ENCODE data around the gene CPEB3. TPM values are rescaled to one million over a fixed set of nuclear protein-coding genes. Genes with fewer than 3 reads are reported as not detected.
"Not testable (repeated sequence)": the region's sequence is repeated elsewhere in the genome, so short reads cannot be mapped to it uniquely, and the experiment has no call there.

Gene CPEB3
- total RNA-seq, 1 experiment from 2014 or later: 0.82 TPM

- no peaks in the 10 kb centered on the region for H3K9me3 ChIP-seq (replicated peaks)
- no peak overlapping the region for H3K27ac ChIP-seq
- H3K36me3 ChIP-seq: peaks cover 81% of the 10 kb centered on the region
- no peak for DNase-seq (ENCODE audit: low read depth in 1 of 2, low spot score in 2 of 2)
- H3K4me3 ChIP-seq: no peak overlapping the region
- no peaks in the 10 kb centered on the region for H3K27me3 ChIP-seq (replicated peaks)
- peaks cover 13% of the 10 kb centered on the region for H3K4me1 ChIP-seq (replicated peaks)
Observed at GRCh38 chr10:92027141-92027540, 263.7 kb downstream of the CPEB3 start.

GRCh38 chr10:92025340-92025739, 265.5 kb downstream of the CPEB3 start:
- not testable (repeated sequence) for H3K27me3 ChIP-seq (replicated peaks); H3K9me3 ChIP-seq (replicated peaks); H3K4me3 ChIP-seq
- Histone ChIP-seq H3K36me3 (peaks cover 82% of the 10 kb centered on the region), H3K4me1 (replicated peaks) (peaks cover 13% of the 10 kb centered on the region), H3K27ac (peak overlapping the region; percentile 23; the same call in 1 of the 2 replicates)
- peak in 1 of 2 experiments; percentile 53 for DNase-seq (ENCODE audit: low read depth in 1 of 2, low spot score in 2 of 2)

- H3K36me3 ChIP-seq: peaks cover 81% of the 10 kb centered on the region
- DNase-seq (ENCODE audit: low read depth in 1 of 2, low spot score in 2 of 2): peak in 1 of 2 experiments; percentile 14
- peak overlapping the region; percentile 23; the same call in 1 of the 2 replicates for H3K27ac ChIP-seq
- no peaks in the 10 kb centered on the region for H3K9me3 ChIP-seq (replicated peaks)
- H3K27me3 ChIP-seq (replicated peaks): no peaks in the 10 kb centered on the region
- H3K4me1 ChIP-seq (replicated peaks): peaks cover 13% of the 10 kb centered on the region
- no peak overlapping the region for H3K4me3 ChIP-seq
Observed at GRCh38 chr10:92024700-92025099, 266.2 kb downstream of the CPEB3 start.

- no peak for DNase-seq (ENCODE audit: low read depth in 1 of 2, low spot score in 2 of 2)
- Histone ChIP-seq H3K36me3 (peaks cover 78% of the 10 kb centered on the region), H3K4me1 (replicated peaks) (peaks cover 4% of the 10 kb centered on the region; the same call in 1 of the 2 replicates), H3K4me3 (no peak overlapping the region), H3K27ac (no peak overlapping the region), H3K9me3 (replicated peaks) (no peaks in the 10 kb centered on the region), H3K27me3 (replicated peaks) (no peaks in the 10 kb centered on the region)
Observed at GRCh38 chr10:92014620-92015019, 276.3 kb downstream of the CPEB3 start.

- Histone ChIP-seq H3K9me3 (replicated peaks) (no peaks in the 10 kb centered on the region), H3K36me3 (peaks cover 67% of the 10 kb centered on the region), H3K27ac (no peak overlapping the region), H3K4me1 (replicated peaks) (peaks cover 4% of the 10 kb centered on the region; the same call in 1 of the 2 replicates), H3K4me3 (no peak overlapping the region), H3K27me3 (replicated peaks) (no peaks in the 10 kb centered on the region)
- peak in 1 of 2 experiments; percentile 36 for DNase-seq (ENCODE audit: low read depth in 1 of 2, low spot score in 2 of 2)
Observed at GRCh38 chr10:92011560-92012214, 279.2 kb downstream of the CPEB3 start.

- no peak for DNase-seq (ENCODE audit: low read depth in 1 of 2, low spot score in 2 of 2)
- Histone ChIP-seq H3K27me3 (replicated peaks) (no peaks in the 10 kb centered on the region), H3K27ac (no peak overlapping the region), H3K4me1 (replicated peaks) (peaks cover 4% of the 10 kb centered on the region; the same call in 1 of the 2 replicates), H3K9me3 (replicated peaks) (no peaks in the 10 kb centered on the region), H3K4me3 (no peak overlapping the region), H3K36me3 (peaks cover 61% of the 10 kb centered on the region)
Observed at GRCh38 chr10:92010047-92010735, 280.7 kb downstream of the CPEB3 start.

GRCh38 chr10:92009445-92009844, 281.4 kb downstream of the CPEB3 start:
- no peaks in the 10 kb centered on the region for H3K27me3 ChIP-seq (replicated peaks)
- no peak overlapping the region for H3K4me3 ChIP-seq
- peaks cover 54% of the 10 kb centered on the region for H3K36me3 ChIP-seq
- no peak for DNase-seq (ENCODE audit: low read depth in 1 of 2, low spot score in 2 of 2)
- H3K27ac ChIP-seq: no peak overlapping the region
- peaks cover 4% of the 10 kb centered on the region; the same call in 1 of the 2 replicates for H3K4me1 ChIP-seq (replicated peaks)
- H3K9me3 ChIP-seq (replicated peaks): no peaks in the 10 kb centered on the region

- Histone ChIP-seq H3K27me3 (replicated peaks) (no peaks in the 10 kb centered on the region), H3K4me3 (no peak overlapping the region), H3K4me1 (replicated peaks) (no peaks in the 10 kb centered on the region), H3K9me3 (replicated peaks) (no peaks in the 10 kb centered on the region), H3K36me3 (peaks cover 47% of the 10 kb centered on the region), H3K27ac (no peak overlapping the region)
- DNase-seq (ENCODE audit: low read depth in 1 of 2, low spot score in 2 of 2): no peak
Observed at GRCh38 chr10:92005978-92006377, 284.9 kb downstream of the CPEB3 start.

- no peaks in the 10 kb centered on the region for H3K4me1 ChIP-seq (replicated peaks)
- H3K27me3 ChIP-seq (replicated peaks): no peaks in the 10 kb centered on the region
- H3K27ac ChIP-seq: no peak overlapping the region
- H3K4me3 ChIP-seq: no peak overlapping the region
- H3K9me3 ChIP-seq (replicated peaks): no peaks in the 10 kb centered on the region
- DNase-seq (ENCODE audit: low read depth in 1 of 2, low spot score in 2 of 2): no peak
- H3K36me3 ChIP-seq: peaks cover 42% of the 10 kb centered on the region
Observed at GRCh38 chr10:92003258-92003657, 287.6 kb downstream of the CPEB3 start.

- no peak overlapping the region for H3K27ac ChIP-seq
- no peaks in the 10 kb centered on the region for H3K9me3 ChIP-seq (replicated peaks)
- peaks cover 45% of the 10 kb centered on the region for H3K36me3 ChIP-seq
Observed at GRCh38 chr10:92001995-92002394, 288.9 kb downstream of the CPEB3 start.

GRCh38 chr10:92001581-92001980, 289.3 kb downstream of the CPEB3 start:
- H3K4me3 ChIP-seq: no peak overlapping the region
- no peak overlapping the region for H3K27ac ChIP-seq
- H3K4me1 ChIP-seq (replicated peaks): no peaks in the 10 kb centered on the region
- peaks cover 46% of the 10 kb centered on the region for H3K36me3 ChIP-seq
- DNase-seq (ENCODE audit: low read depth in 1 of 2, low spot score in 2 of 2): no peak
- H3K27me3 ChIP-seq (replicated peaks): no peaks in the 10 kb centered on the region
- H3K9me3 ChIP-seq (replicated peaks): no peaks in the 10 kb centered on the region

More at GRCh38 chr10:92001995-92002394, 288.9 kb downstream of the CPEB3 start:
- no peak for DNase-seq (ENCODE audit: low read depth in 1 of 2, low spot score in 2 of 2)
- Histone ChIP-seq H3K27me3 (replicated peaks) (no peaks in the 10 kb centered on the region), H3K4me3 (no peak overlapping the region), H3K4me1 (replicated peaks) (no peaks in the 10 kb centered on the region)

Other genes with a start within 250 kb of the CPEB3 start
- gene MARCHF5, start 89 bp upstream of the CPEB3 start, total RNA-seq (2014; rRNA removed; shearing (Covaris generic)): 11.7 and 18.5 TPM in 2 replicates

All from SJSA1 (cell line).